Liver (tissue), 3 donors: ENCODE data around the gene COMMD7.

Experiments used
- CTCF ChIP-seq: fragments of 150-350 bp; IDR thresholded peaks from 2 replicates; pipeline ENCODE4 v1.5.1; 2017; ENCODE audit warnings: improper control_type of control experiment, low read depth, low read length; ENCODE audit not compliant: missing input control
- GABPA ChIP-seq, 2 donors: IDR thresholded peaks in 1 of 2; conservative IDR thresholded peaks in 1 of 2; 2 replicates each; pipeline ENCODE4 v1.6.1; 2016; ENCODE audit warnings: antibody characterized with exemption in 2 of 2, mild to moderate bottlenecking in 1 of 2, moderate library complexity in 1 of 2
- HNF4A ChIP-seq, 2 donors: conservative IDR thresholded peaks; 2 replicates each; pipeline ENCODE4 v1.6.1; 2016; ENCODE audit warnings: antibody characterized with exemption in 2 of 2, mild to moderate bottlenecking in 2 of 2
- JUND ChIP-seq, 2 donors: IDR thresholded peaks; 2 replicates each; pipeline ENCODE4 v1.6.1; 2016; ENCODE audit warnings: antibody characterized with exemption in 2 of 2
- MAX ChIP-seq: IDR thresholded peaks from 2 replicates; pipeline ENCODE4 v1.6.1; 2016; ENCODE audit warnings: antibody characterized with exemption
- donor health status: healthy.
- donor health status: healthy.

- TF ChIP-seq CTCF: no peak
- no peak for TF ChIP-seq GABPA (IDR thresholded peaks at IDR 0.05 in 1 of 2, conservative IDR thresholded peaks at IDR 0.05 in 1 of 2)
- no peak for TF ChIP-seq JUND (IDR thresholded peaks at IDR 0.05)
- TF ChIP-seq MAX: no peak
- no peak for TF ChIP-seq HNF4A (conservative IDR thresholded peaks at IDR 0.05)
These were observed 28.8 kb upstream of the COMMD7 start for GRCh38 chr20:32772046-32772445.
